ENCODE results near the gene ETHE1. TPM values are rescaled to one million over a fixed set of nuclear protein-coding genes. Genes with fewer than 3 reads are reported as not detected.
"Not testable (repeated sequence)": the region's sequence is repeated elsewhere in the genome, so short reads cannot be mapped to it uniquely, and the experiment has no call there.

Gene ETHE1
- polyA plus RNA-seq, 1 experiment = 104 TPM

- no peak overlapping the region for H3K4me3 ChIP-seq (ENCODE audit: low read depth, low read length)
- POLR2A ChIA-PET = no interaction called here
- CTCF ChIA-PET = no interaction called here
- no peaks in the 10 kb centered on the region for H3K27me3 ChIP-seq (ENCODE audit: control insufficient read depth, insufficient read depth, low read length)
- no peak for DNase-seq (ENCODE audit: low read depth, low spot score)
- H3K9me3 ChIP-seq (ENCODE audit: control insufficient read depth, insufficient read depth, low read length) = no peaks in the 10 kb centered on the region
- H3K27ac ChIP-seq (ENCODE audit: low read depth, low read length) = no peak overlapping the region
- TF ChIP-seq CTCF (IDR thresholded peaks at IDR 0.05; ENCODE audit: low read depth, low read length) = no peak
Measured at GRCh38 chr19:43552198-43552450, 25.1 kb upstream of the ETHE1 start.

- Histone ChIP-seq H3K27ac (ENCODE audit: low read depth, low read length) (no peak overlapping the region), H3K9me3 (ENCODE audit: control insufficient read depth, insufficient read depth, low read length) (no peaks in the 10 kb centered on the region), H3K4me3 (ENCODE audit: low read depth, low read length) (no peak overlapping the region), H3K27me3 (ENCODE audit: control insufficient read depth, insufficient read depth, low read length) (no peaks in the 10 kb centered on the region)
- ChIA-PET CTCF (no interaction called here), POLR2A (no interaction called here)
- no peak for DNase-seq (ENCODE audit: low read depth, low spot score)
- no peak for TF ChIP-seq CTCF (IDR thresholded peaks at IDR 0.05; ENCODE audit: low read depth, low read length)
Measured at GRCh38 chr19:43551399-43552197, 24.6 kb upstream of the ETHE1 start.

GRCh38 chr19:43548706-43549105 is 21.7 kb upstream of the ETHE1 start:
- CTCF ChIA-PET = interaction anchor here (0.6 kb wide), 1 partner anchor 1596 kb away, joined by 3 read pairs; no protein-coding TSS in a partner anchor
- H3K27ac ChIP-seq (ENCODE audit: low read depth, low read length) = no peak overlapping the region

GRCh38 chr19:43547926-43548325 is 20.9 kb upstream of the ETHE1 start:
- POLR2A ChIA-PET; DNase-seq (ENCODE audit: low read depth, low spot score); H3K27me3 ChIP-seq (ENCODE audit: control insufficient read depth, insufficient read depth, low read length); CTCF ChIA-PET; H3K27ac ChIP-seq (ENCODE audit: low read depth, low read length); H3K9me3 ChIP-seq (ENCODE audit: control insufficient read depth, insufficient read depth, low read length); H3K4me3 ChIP-seq (ENCODE audit: low read depth, low read length): not testable (repeated sequence)

More at GRCh38 chr19:43548706-43549105, 21.7 kb upstream of the ETHE1 start:
- POLR2A ChIA-PET = no interaction called here
- Histone ChIP-seq H3K9me3 (ENCODE audit: control insufficient read depth, insufficient read depth, low read length) (no peaks in the 10 kb centered on the region), H3K27me3 (ENCODE audit: control insufficient read depth, insufficient read depth, low read length) (no peaks in the 10 kb centered on the region), H3K4me3 (ENCODE audit: low read depth, low read length) (no peak overlapping the region)
- TF ChIP-seq CTCF (IDR thresholded peaks at IDR 0.05; ENCODE audit: low read depth, low read length) = no peak
- no peak for DNase-seq (ENCODE audit: low read depth, low spot score)

- no peak for DNase-seq (ENCODE audit: low read depth, low spot score)
- H3K4me3 ChIP-seq (ENCODE audit: low read depth, low read length) = no peak overlapping the region
- no peaks in the 10 kb centered on the region for H3K9me3 ChIP-seq (ENCODE audit: control insufficient read depth, insufficient read depth, low read length)
- ChIA-PET POLR2A (no interaction called here), CTCF (interaction anchor here (3.2 kb wide), 1 partner anchor 9 kb away, joined by 21 read pairs; no protein-coding TSS in a partner anchor)
- no peak overlapping the region for H3K27ac ChIP-seq (ENCODE audit: low read depth, low read length)
- H3K27me3 ChIP-seq (ENCODE audit: control insufficient read depth, insufficient read depth, low read length) = no peaks in the 10 kb centered on the region
- TF ChIP-seq CTCF (IDR thresholded peaks at IDR 0.05; ENCODE audit: low read depth, low read length) = no peak
Measured at GRCh38 chr19:43546581-43546980, 19.6 kb upstream of the ETHE1 start.

Data from AG04450 (cell line).